Duodenal mucosa (tissue), 2 donors: ENCODE measurements around the gene DLG2.

ENCODE experiments used
- H3K27ac ChIP-seq: one replicate; pipeline ENCODE4 v1.7.0; 2013; ENCODE audit warnings: low read depth, low read length
- H3K27me3 ChIP-seq, 2 donors: one replicate each; pipeline ENCODE4 v1.7.0; 2013; ENCODE audit warnings: low read length in 2 of 2, control low read depth in 1 of 2; ENCODE audit not compliant: insufficient read depth in 2 of 2, control insufficient read depth in 1 of 2
- H3K36me3 ChIP-seq, 2 donors: one replicate each; pipeline ENCODE4 v1.7.0; 2013; ENCODE audit warnings: low read length in 2 of 2, control low read depth in 1 of 2; ENCODE audit not compliant: insufficient read depth in 2 of 2, control insufficient read depth in 1 of 2
- H3K4me1 ChIP-seq, 2 donors: one replicate each; pipeline ENCODE4 v1.7.0; 2013; ENCODE audit warnings: low read length in 2 of 2, control low read depth in 1 of 2; ENCODE audit not compliant: insufficient read depth in 2 of 2, control insufficient read depth in 1 of 2
- H3K4me3 ChIP-seq, 2 donors: one replicate each; pipeline ENCODE4 v1.7.0; 2013; ENCODE audit warnings: low read length in 2 of 2, low read depth in 1 of 2
- H3K9ac ChIP-seq, 2 donors: one replicate each; pipeline ENCODE4 v1.7.0; 2013; ENCODE audit warnings: low read length in 2 of 2, low read depth in 1 of 2
- H3K9me3 ChIP-seq, 2 donors: one replicate each; pipeline ENCODE4 v1.7.0; 2013; ENCODE audit warnings: low read length in 2 of 2, control low read depth in 1 of 2; ENCODE audit not compliant: control insufficient read depth in 1 of 2

The DLG2 gene

GRCh38 chr11:83864412-83865057, 1762.6 kb downstream of the DLG2 start:
- Histone ChIP-seq H3K27me3 (no peaks in the 10 kb centered on the region), H3K9me3 (no peaks in the 10 kb centered on the region), H3K4me3 (no peak overlapping the region), H3K9ac (no peak overlapping the region), H3K27ac (no peak overlapping the region), H3K36me3 (no peaks in the 10 kb centered on the region), H3K4me1 (no peaks in the 10 kb centered on the region)

DNA sequence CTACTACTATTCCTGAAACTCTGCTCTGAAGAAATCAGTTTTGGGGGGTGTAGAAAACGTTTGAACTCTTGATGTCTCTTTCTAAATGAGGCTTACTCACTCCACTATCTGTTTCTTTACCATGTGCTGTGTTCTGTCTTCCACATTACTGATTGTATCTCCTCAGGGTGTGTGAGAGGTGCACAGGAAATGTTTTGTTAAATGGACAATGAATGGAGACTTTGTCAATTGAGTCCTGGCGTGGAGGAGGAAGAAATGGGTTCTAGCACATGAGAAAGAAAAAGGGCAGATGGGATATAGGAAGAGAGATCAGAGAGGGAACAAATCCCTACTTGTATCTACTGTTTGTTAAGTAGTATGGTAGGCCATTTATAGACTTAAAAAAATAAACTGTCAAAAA, 1763.9 kb downstream of the DLG2 start:
- no peak overlapping the region for H3K9ac ChIP-seq
- H3K27me3 ChIP-seq, result no peaks in the 10 kb centered on the region
- no peak overlapping the region for H3K4me3 ChIP-seq
- H3K9me3 ChIP-seq, result peaks cover 0 to 2% of the 10 kb centered on the region in 2 donors
- no peaks in the 10 kb centered on the region for H3K4me1 ChIP-seq
- no peaks in the 10 kb centered on the region for H3K36me3 ChIP-seq
- no peak overlapping the region for H3K27ac ChIP-seq

GRCh38 chr11:83862691-83863090, 1764.5 kb downstream of the DLG2 start:
- no peak overlapping the region for H3K4me3 ChIP-seq
- H3K27ac ChIP-seq, result no peak overlapping the region
- H3K36me3 ChIP-seq, result no peaks in the 10 kb centered on the region
- H3K9ac ChIP-seq, result no peak overlapping the region
- peaks cover 0 to 2% of the 10 kb centered on the region in 2 donors for H3K9me3 ChIP-seq
- no peaks in the 10 kb centered on the region for H3K4me1 ChIP-seq
- no peaks in the 10 kb centered on the region for H3K27me3 ChIP-seq

GRCh38 chr11:83862033-83862432, 1765.1 kb downstream of the DLG2 start:
- Histone ChIP-seq H3K27me3 (no peaks in the 10 kb centered on the region), H3K4me3 (no peak overlapping the region), H3K9me3 (peaks cover 0 to 2% of the 10 kb centered on the region in 2 donors), H3K9ac (no peak overlapping the region), H3K4me1 (no peaks in the 10 kb centered on the region), H3K27ac (no peak overlapping the region), H3K36me3 (no peaks in the 10 kb centered on the region)

DNA sequence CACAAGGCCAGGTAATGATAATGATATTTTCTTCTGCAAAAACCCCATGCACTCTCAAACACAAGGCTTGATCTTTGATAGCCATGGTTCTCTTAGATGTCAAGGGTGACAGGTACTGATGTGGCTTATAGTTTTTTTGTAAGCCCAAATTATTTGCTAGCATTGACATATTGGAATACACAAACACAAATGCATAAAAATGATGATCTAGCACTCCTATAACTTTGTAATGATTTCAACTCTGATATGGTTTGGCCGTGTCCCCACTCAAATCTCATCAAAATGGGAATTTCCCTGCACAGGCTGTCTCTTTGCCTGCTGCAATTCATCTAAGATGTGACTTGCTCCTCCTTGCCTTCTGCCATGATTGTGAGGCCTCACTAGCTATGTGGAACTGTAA, 1768.5 kb downstream of the DLG2 start:
- Histone ChIP-seq H3K27me3 (no peaks in the 10 kb centered on the region), H3K9me3 (peaks cover 0 to 2% of the 10 kb centered on the region in 2 donors), H3K4me3 (no peak overlapping the region), H3K27ac (no peak overlapping the region), H3K36me3 (no peaks in the 10 kb centered on the region), H3K9ac (no peak overlapping the region), H3K4me1 (no peaks in the 10 kb centered on the region)

DNA sequence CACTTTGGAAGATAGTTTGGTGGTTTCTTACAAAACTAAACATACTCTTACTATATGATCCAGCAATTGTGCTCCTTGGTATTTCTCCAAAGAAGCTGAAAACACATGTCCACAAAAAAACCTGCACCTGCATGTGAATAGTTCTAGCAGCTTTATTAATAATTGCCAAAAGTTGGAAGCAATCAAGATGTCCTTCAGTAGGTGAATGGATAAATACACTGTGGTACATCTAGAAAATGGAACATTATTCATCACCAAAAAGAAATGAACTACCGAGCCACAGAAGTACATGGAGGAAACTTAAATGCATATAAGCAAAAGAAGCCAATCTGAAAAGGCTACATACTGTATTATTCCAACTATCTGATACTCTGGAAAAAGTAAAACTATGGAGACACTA, 1771.9 kb downstream of the DLG2 start:
- Histone ChIP-seq H3K4me3 (no peak overlapping the region), H3K4me1 (no peaks in the 10 kb centered on the region), H3K27me3 (no peaks in the 10 kb centered on the region), H3K36me3 (no peaks in the 10 kb centered on the region), H3K9me3 (peaks cover 0 to 2% of the 10 kb centered on the region in 2 donors), H3K9ac (no peak overlapping the region), H3K27ac (no peak overlapping the region)

- no peaks in the 10 kb centered on the region for H3K9me3 ChIP-seq
- H3K4me1 ChIP-seq, result no peaks in the 10 kb centered on the region
- no peaks in the 10 kb centered on the region for H3K27me3 ChIP-seq
- no peak overlapping the region for H3K9ac ChIP-seq
- no peak overlapping the region for H3K4me3 ChIP-seq
- no peaks in the 10 kb centered on the region for H3K36me3 ChIP-seq
- no peak overlapping the region for H3K27ac ChIP-seq
Observed at GRCh38 chr11:83852775-83853442, 1774.2 kb downstream of the DLG2 start.

GRCh38 chr11:83852012-83852411, 1775.1 kb downstream of the DLG2 start:
- no peaks in the 10 kb centered on the region for H3K27me3 ChIP-seq
- H3K9ac ChIP-seq, result no peak overlapping the region
- H3K4me1 ChIP-seq, result no peaks in the 10 kb centered on the region
- no peaks in the 10 kb centered on the region for H3K9me3 ChIP-seq
- no peak overlapping the region for H3K27ac ChIP-seq
- H3K4me3 ChIP-seq, result no peak overlapping the region
- H3K36me3 ChIP-seq, result no peaks in the 10 kb centered on the region

DNA sequence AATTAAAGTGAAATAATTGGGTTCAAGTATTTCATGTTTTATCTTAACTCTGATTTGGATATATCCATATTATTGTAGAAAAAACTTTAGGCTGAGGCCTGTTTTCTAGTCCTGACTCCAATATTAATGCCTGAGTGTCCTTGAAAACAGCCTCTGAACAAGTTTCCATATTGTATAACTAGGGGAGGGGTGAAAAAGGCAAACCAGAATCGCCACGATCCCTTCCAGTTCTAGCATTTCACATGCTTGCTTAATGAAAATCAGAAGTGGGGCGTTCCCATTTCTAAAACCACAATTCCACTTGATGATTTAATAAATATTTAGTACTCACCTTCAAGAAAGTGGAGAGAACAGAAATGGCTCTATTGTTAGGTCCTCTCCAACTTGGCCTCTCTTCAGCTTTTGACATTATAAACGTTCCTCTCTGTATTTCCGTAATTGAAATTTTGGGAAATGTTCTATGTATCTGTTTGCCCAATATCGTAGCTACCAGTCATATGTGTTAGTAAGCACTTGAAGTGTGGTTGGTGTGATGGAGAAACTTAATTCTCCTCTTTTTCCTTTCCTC, 1779.6 kb downstream of the DLG2 start:
- H3K27me3 ChIP-seq, result no peaks in the 10 kb centered on the region
- no peaks in the 10 kb centered on the region for H3K36me3 ChIP-seq
- no peak overlapping the region for H3K4me3 ChIP-seq
- no peaks in the 10 kb centered on the region for H3K4me1 ChIP-seq
- H3K9me3 ChIP-seq, result no peaks in the 10 kb centered on the region
- no peak overlapping the region for H3K27ac ChIP-seq
- no peak overlapping the region for H3K9ac ChIP-seq

- no peaks in the 10 kb centered on the region for H3K4me1 ChIP-seq
Observed at GRCh38 chr11:83845797-83846196, 1781.3 kb downstream of the DLG2 start.

More at GRCh38 chr11:83845797-83846196, 1781.3 kb downstream of the DLG2 start:
- no peaks in the 10 kb centered on the region for H3K9me3 ChIP-seq
- H3K27ac ChIP-seq, result no peak overlapping the region
- H3K4me3 ChIP-seq, result no peak overlapping the region
- no peak overlapping the region for H3K9ac ChIP-seq
- H3K27me3 ChIP-seq, result no peaks in the 10 kb centered on the region
- no peaks in the 10 kb centered on the region for H3K36me3 ChIP-seq
